Right ventricle myocardium inferior (tissue), 1 donor: ENCODE measurements around the gene MACF1. TPM values are rescaled to one million over a fixed set of nuclear protein-coding genes. Genes with fewer than 3 reads are reported as not detected.
A peak's percentile ranks its signal among the peaks of the same experiment; 100 is the strongest.

Experiments
- ATAC-seq: fragments of 200-7000 bp; cut with Tn5 transposase; one replicate; pipeline ENCODE4 v1.9.1; 2020; ENCODE audit warnings: mild to moderate bottlenecking, moderate library complexity
- DNase-seq: peaks from one replicate; pipeline ENCODE4 v3.0.0; 2021; ENCODE audit errors: missing footprints
- intact Hi-C: fragments of 100-400 bp; cut with DNase I; formaldehyde crosslinking; loops from one replicate; pipeline ENCODE4 v1.11.0; 2022
- total RNA-seq: library from RNA; stranded (reverse); fragmentation: NEBNext Ultra II Directional; extraction: Animal tissue kit (Norgen Biotek cat#: 25700); gene quantifications from one replicate; pipeline ENCODE4 v1.2.1, GENCODE V29; 2021
- donor health status: DM: no; HTN: yes; CAD: no; lungs with severe emphysema.

Gene MACF1
- total RNA-seq, 1 donor from 2014 or later, result 217 TPM

DNA sequence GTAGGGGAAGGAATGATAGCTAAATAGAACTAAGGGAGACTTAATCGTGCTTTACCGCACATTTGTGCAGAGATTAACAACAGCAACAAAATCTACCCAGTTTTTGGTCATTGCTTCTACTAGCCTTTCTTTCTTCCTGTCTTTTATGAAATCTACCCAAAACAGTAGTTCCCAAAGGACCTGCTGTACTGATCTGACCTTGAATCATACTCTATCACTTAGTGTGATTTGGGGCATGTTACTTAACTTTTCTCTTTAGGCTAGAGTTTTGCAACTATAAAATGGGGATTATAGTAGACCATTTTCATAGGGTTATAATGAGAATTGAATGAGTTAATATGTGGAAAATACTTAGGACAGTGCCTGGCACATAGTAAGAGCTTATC is 30.5 kb upstream of the MACF1 start:
- DNase-seq (no peak), ATAC-seq (peak; percentile 71)
- intact Hi-C loops, result no loop called here

DNA sequence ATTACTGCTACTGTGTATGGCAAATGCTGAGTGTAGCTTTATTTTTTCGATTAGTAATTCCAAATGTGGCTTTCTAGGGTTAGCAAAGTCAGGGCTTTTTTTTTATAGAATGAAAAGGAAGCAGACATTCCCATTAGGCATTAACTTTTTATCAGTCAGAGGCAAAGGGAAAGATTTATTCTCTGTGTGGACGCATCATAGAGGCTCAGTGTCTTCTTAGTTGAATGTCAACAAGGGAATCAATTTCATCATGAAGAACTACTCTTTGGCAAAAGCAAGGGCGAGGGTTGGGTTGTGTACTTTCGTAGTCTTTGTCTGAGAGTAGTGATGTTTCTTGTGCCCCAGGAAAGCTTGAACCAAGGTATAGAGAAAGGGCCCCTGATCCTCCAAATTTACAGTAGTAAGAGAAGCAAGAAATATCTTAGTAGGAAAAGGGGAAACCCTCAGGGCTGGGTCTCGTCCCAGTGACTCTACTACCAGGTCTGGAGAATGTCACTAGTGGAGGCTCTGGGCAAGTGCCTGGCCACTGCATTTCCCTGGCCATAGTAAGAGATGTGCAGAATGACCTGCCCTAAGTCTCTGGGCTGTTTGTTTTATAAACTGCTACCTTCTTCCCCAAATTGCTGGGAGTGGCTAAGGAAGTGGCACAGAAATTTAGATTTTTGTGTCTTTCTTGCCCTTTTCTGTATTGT is 30.0 kb upstream of the MACF1 start:
- no peak for ATAC-seq
- intact Hi-C loops, result no loop called here
- DNase-seq, result no peak

DNA sequence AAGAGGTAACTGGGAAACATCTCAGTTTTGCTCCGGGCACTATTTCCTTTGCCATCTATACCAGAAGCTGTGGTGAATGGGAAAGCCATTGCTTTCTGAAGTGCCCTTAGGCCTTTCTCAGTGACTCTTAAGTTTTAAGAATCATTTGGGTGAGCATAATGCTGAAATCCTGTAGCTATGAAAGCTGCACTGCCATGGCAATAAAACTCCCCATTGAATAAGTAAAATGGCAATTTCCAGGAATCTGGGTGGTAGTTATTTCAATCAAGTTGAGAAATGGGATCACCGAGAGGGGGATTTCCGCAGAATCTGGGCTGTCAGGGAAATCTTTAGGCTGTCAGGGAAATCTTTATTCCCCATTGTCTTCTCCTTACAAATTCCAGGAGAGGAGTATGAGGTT is 26.8 kb upstream of the MACF1 start:
- DNase-seq (no peak), ATAC-seq (no peak)
- intact Hi-C loops, result no loop called here

DNA sequence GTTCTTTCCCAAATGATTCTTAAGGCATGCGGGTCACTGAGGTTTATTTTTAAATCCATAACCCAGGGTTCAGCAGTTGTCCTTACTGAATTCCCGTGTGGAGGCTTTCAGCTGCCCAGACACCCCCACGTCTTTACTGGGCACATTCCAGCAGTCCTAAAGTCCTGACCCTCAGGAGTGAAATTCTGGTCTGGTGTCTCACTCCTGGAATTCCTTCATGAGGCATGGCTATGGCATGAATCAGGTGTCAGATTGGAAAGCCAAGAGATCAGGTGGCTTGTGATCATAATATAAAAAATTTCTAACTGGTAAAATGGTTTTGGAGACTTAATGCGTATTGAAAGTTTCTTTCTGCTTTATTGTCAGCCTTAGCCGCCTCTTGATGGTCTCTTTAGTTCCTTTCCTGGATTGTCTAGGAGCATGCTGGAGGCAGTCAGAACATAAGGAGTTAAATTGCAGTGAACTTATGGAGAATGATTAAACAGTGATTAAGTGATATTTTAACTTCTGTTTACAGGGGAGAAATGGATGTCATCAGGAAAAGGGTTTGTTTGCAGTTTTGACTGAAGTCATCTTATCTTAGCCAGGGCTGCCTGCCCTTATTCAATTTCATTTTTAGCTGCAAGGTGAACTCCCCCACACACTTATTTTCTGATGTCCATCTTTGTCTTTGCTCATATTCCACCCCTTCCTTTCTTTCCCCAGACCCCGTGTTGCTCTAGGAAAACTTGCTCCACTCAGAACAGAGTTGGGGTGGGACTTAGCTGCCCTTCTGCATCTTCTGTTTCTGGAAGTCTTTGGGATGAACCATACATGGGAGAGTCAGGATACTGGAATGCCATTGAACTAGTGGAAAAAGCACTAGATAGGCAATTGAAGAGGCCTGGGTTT is 25.7 kb upstream of the MACF1 start:
- ATAC-seq, result no peak
- intact Hi-C loops, result no loop called here
- no peak for DNase-seq

DNA sequence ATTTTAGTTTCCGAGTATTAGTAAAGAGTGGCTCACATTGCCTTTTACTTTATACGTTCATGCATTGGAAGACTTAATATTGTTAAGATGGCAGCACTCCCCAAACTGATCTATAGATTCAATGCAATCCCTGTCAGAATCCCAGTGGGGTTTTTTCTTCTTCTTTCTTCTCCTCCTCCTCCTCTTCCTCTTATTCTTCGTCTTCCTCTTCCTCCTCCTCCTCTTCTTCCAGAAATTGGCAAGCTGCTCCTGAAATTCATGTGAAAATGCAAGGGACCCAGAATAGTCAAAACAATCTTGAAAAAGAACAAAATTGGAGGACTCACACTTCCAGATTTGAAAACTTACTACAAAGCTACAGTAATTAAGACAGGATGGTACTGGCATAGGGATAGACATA is 23.2 kb upstream of the MACF1 start:
- intact Hi-C loops, result no loop called here
- ATAC-seq (no peak), DNase-seq (no peak)

DNA sequence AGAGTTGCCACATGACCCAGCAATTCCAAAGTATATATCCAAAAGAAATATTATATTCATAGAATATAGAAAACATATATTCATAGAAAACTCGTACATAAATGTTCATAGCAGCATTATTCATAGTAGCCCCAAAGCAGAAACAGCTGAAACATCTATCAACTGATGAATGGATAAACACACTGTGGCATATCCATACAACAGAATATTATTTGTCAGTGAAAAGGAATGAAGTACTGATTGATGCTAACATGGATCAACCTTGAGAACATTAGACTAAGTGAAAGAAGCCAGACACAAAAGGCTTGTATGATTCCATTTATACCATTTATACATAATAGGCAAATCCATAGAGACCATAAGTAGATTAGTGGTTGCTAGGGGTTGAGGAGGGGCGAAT is 21.7 kb upstream of the MACF1 start:
- no peak for ATAC-seq
- intact Hi-C loops, result no loop called here
- no peak for DNase-seq

DNA sequence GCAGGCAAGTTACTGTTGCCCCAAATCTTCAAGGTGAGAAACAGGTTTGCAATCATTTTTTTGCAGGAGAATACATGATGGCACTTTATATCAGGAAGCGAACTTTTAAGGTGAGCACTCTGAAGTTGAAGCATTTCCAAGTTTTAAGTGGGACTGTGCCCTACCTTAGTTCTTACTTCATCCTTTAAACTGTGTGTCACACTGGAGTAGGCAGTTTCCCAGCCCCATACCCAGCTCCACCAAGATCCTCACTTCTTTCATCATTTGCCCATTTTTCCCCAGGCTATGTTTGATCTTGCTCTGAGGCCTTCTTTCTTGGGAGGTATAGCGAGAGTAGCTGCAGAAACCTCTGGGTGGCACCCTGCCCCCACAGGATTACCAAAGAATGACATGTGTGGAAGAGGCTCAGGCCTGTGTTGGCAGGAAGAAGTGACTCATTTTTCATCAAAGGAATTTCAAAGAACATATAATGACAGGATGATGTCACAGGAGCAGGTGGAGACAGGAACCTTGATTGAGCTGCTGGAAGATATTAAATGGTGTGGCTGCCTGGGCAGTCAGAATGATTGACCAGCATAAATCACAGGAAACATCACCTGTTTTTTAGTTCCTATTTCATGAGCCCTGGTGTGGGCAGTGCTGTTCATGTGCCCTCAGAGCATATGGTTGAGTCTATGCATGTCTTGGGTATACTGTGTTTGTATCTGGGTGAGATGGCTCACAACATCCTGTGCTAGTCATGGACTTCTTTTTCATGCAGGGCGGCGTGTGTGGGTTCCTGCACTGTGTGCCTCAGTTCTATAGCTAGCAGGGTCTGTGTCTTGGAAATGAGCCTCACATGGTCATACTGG is 20.8 kb upstream of the MACF1 start:
- peak; percentile 28 for ATAC-seq
- intact Hi-C loops, result no loop called here
- no peak for DNase-seq

DNA sequence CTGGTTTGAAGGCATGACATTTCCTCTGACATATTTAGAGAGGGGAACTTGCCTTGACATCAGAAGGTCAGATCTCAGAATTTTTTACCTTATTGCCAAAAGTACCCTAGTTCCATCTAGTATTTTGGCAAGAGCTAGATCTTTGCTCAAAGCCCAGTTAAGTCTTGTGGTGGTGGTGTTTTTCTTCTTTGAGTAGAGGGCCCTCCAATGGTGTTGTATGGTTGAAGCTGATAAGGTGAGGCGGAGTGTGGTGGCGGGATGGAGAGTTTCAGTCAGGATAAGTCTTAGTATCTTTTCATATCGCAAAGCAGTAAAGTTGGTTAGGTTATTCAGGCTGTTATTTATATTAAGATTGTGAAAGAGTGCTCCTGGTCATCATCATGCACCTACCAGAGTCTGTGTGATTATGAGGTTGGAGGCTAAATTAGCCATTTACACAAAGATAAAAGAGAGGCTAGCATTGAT is 20.1 kb upstream of the MACF1 start:
- ATAC-seq, result no peak
- intact Hi-C loops, result no loop called here
- no peak for DNase-seq

DNA sequence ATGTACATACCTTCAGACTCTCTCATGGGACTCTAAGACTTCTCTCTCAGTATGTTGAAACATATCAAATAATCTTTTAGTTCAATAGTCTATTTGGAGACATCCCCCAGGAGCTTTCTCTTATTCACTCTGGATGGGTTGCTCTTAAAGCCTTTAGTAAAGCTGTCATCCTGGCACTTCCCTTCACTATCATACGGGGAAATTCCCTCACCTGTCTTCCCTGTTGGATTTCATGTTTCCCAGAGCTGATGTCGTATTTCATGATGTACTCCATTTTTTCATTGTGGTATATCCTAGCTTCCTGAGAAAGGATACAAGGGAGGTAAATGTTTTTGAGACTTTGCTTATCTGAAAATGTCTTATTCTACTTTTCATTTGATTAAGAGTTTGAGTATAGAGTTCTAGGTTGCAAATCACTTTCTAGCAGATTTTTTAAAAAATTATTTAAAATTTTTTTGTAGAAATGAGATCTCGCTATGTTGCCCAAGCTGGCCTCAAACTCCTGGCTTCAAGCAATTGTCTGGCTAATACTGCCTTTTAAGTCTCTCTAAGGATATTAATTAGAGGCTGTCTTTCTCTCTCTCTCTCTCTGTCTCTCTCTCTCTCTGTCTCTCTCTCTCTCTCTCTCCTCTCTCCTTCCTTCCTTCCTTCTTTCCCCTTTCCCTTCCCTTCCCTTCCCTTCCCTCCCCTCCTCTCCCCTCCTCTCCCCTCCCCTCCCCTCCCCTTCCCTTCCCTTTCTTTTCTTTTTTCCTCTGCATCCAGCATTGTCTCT is 17.0 kb upstream of the MACF1 start:
- ATAC-seq, result no peak
- intact Hi-C loops, result loop anchor here (1.0 to 5.0 kb wide), 2 partner anchors 35 to 84 kb away; no protein-coding TSS in a partner anchor
- DNase-seq, result no peak

DNA sequence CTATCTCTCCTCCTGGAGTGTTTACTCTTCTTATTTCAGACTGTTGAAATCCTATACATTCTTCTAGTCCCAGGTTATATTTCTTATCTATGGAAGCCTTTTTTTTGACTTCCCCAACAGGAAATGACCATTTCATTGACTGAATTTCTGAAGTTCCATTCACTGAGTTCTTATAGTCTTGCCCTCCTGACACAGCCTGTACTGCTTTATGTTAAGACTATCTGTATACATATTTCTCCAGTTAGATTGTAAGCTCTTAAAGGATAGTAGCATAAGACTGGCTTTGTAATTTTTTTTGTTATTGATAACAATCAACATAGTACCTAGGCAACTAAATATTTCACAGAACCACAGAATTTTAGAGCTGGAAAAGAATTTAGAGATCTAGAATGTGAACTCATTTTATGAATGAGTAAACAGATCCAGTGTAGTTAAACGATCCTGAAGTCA is 14.9 kb upstream of the MACF1 start:
- ATAC-seq (no peak), DNase-seq (no peak)
- intact Hi-C loops, result loop anchor here (5.0 kb wide), 1 partner anchor 37 kb away; no protein-coding TSS in a partner anchor

DNA sequence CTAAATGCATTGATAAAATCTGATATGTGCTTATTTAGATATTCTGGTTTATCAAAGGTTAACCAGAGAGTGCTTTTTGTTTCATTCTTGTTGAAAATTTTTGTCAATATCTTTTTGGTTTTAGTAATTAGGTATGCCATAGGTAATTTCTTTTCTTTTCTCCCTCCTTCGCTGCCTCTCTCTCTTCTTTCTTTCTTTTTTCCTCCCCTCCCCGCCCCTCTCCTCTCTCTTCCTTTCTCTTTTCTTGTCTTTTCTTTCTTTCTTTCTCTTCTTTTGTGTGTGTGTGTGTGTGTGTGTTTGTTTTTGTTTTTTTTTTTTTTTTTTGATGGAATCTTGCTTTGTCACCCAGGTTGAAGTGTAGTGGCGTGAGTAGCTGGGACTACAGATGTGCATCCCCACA is 14.4 kb upstream of the MACF1 start:
- DNase-seq (no peak), ATAC-seq (no peak)
- intact Hi-C loops, result no loop called here

DNA sequence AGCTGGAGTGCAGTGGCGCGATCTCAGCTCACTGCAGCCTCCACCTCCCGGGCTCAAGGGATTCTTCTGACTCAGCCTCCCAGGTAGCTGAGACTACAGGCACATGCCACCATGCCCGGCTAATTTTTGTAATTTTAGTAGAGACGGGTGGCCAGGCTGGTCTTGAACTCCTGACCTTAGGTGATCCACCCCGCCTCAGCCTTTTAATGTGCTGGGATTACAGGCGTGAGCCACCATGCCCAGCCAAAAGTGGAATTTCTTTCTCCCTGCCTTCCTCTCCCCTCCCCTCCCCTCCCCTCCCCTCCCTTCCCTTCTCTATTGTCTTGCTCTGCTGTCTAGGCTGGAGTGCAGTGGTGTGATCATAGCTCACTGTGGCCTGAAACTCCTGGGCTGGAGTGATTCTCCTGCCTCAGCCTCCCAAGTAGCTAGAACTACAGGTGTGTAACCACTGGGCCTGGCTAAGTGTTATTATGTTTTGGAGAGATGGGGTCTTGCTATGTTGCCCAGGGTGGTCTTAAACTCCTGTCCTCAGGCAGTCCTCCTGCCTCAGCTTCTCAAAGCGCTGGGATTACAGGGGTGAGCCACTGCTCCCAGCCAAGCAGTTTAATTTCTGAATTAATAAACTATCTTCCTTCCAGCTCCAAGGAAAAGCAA is 10.0 kb upstream of the MACF1 start:
- ATAC-seq (no peak), DNase-seq (no peak)
- intact Hi-C loops, result no loop called here

DNA sequence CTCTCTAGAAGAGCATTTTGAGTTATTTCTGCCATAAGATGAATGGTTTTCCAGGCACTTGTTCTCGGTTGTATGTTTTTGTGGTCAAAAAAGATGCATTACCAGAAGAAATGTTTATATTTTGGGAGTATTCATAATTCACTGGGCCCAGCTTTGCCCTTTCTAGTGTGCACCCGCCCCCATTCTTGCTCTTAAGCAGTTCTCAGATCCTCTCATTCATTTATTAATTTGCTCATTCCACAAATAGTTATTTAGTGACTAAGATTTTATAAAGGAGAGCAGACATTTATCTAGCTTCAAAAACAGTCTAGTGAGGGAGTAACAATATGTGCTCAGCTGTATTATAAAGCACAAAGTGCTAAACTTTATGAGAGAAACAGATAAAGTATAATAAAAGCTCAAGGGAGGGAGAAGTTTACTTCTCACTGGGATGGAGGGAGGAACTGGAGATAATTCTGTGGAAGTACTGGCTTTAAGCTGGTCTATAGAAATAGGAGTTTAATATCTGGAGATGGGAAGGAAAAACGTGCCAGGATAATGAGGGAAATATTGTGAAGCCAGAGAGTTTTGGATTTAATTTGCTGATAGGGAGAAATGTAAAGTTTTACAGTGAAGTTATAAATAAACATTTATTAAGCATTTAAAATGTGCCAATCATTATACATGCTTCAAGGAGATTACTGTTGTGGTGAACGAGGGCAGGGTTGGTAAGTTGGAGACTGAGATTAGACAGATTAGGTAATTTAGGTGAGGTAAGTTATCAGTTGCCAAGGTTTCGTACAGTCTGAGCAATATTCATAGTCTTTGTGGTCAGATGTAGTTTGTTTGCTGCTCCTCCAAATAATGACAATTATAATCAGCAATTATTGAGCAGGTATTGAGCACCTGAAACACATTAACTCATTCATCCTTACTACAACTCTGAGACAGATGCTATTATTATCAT is 9.1 kb upstream of the MACF1 start:
- no peak for DNase-seq
- no peak for ATAC-seq
- intact Hi-C loops, result no loop called here

DNA sequence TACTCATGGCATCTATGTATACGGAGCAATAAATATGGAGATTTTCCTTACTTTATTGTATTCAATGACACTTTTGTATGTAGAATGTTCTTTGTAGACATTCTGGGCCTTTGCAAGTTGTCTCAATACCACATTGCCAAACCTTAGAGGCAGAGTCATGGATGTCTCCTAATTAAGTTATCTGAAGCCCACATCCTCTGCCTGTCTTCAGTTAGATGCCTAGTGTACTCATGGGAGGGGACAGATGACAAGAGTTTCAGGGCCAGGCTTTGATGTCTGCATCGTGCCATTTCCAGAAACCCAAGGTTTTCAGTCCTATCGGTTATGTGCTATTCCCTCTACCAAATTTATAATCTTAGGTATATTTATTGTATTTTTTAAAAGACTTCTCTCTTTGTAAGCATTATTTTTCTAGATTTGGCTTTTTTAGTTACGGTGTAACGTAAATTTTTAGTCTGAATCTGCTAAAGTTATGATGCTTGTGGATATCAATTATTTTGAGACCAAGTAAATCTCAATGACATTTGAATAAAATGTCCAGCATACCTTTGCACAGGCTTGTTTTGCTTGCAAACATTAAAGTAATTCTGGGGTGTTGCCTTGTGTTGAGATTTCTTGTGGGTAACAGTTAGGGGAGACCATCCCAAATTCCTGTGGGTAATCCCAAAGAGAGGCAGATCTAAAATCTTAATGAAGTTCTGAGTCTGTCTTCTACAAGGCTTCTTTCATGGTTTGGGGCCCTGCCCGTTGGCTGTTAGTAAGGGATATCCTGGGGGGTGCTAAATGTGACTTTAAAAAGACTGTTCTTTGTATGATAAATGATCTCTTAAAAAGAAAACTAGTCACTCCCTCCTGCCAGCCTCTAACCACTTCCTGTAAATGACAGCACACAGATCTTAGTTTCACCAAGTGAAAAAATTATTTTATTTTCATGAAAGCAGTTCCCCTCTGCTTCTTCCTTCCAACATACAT is 8.0 kb upstream of the MACF1 start:
- DNase-seq (no peak), ATAC-seq (no peak)
- intact Hi-C loops, result no loop called here

DNA sequence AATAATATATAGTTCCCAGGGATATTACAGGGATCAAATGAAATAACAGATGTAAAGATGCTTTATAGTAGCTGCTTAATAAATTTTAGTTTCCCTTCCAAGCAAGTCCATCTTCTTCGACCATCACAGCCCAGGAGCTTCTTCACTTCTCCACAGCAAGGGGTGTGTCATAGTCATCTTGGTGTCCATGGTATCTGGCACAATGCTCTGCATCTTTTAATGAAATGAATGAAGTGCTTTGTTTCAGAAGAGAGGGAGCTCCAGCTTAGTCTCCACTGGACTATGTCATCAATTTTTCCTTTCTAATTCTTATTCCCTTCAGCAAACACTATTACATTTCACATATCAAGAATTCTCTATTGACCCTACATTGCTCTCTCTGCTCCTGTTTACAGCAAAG is 4.9 kb upstream of the MACF1 start:
- DNase-seq (no peak), ATAC-seq (no peak)
- intact Hi-C loops, result no loop called here
